GM12878 (cell line): ENCODE measurements around the gene VWA7. TPM values are rescaled to one million over a fixed set of nuclear protein-coding genes. Genes with fewer than 3 reads are reported as not detected.

Source experiments
- ATAC-seq: fragments of 200-7000 bp; cut with Tn5 transposase; 3 replicates; pipeline ENCODE4 v1.9.1; 2020; ENCODE audit warnings: mild to moderate bottlenecking, moderate library complexity
- BruUV-seq: library from RNA; stranded (reverse); fragments of 400-500 nt; replicated peaks from 2 replicates; lab custom pipeline; 2021; lab: Mats Ljungman, UMichigan
- CTCF ChIA-PET: fragments of 300-600 bp; sonication (Branson Sonifier 250); formaldehyde crosslinking; extraction: SDS; loops from one replicate; lab custom pipeline; 2021; ENCODE audit warnings: inconsistent platforms; lab: Yijun Ruan, JAX
- POLR2A ChIA-PET: fragments of 350-600 bp; formaldehyde crosslinking; extraction: SDS; loops from one replicate; lab custom pipeline; 2021; ENCODE audit warnings: inconsistent platforms; lab: Charles Lee
- RAD21 ChIA-PET: fragments of 300-600 bp; sonication (Branson Sonifier 250); formaldehyde crosslinking; loops from one replicate; lab custom pipeline; 2023; ENCODE audit warnings: antibody characterized with exemption; ENCODE audit not compliant: unreplicated experiment; lab: Charles Lee
- SMC1A ChIA-PET: fragments of 300-600 bp; sonication (Branson Sonifier 250); formaldehyde crosslinking; loops from one replicate; lab custom pipeline; 2023; ENCODE audit not compliant: unreplicated experiment, uncharacterized antibody; lab: Charles Lee
- DNase-seq: peaks from one replicate; pipeline ENCODE4 v3.0.0-alpha.2; 2011; ENCODE audit warnings: low read depth, low spot score
- FAIRE-seq: peaks from 3 replicates; lab custom pipeline; 2011; peaks lifted over from hg19 to GRCh38; lab: Jason Lieb, UNC
- H2AFZ ChIP-seq: 2 replicates; pipeline ENCODE4 v1.6.0; 2011; ENCODE audit warnings: low read depth, low read length, control low read depth; ENCODE audit not compliant: control insufficient read depth
- H3K27ac ChIP-seq: 2 replicates; pipeline ENCODE4 v1.5.1; 2011; ENCODE audit warnings: control low read depth; ENCODE audit not compliant: control insufficient read depth, insufficient read depth
- H3K27me3 ChIP-seq, 2 experiments: replicated peaks in 1 of 2; 2 replicates each; pipeline versions ENCODE4 v1.6.0 to v1.6.1; 2011; ENCODE audit warnings: low read length in 1 of 2; ENCODE audit not compliant: control insufficient read depth in 2 of 2, insufficient read depth in 2 of 2
- H3K36me3 ChIP-seq, 2 experiments: 2 replicates each; pipeline ENCODE4 v1.5.1; 2011; ENCODE audit warnings: low read length in 1 of 2; ENCODE audit not compliant: control insufficient read depth in 2 of 2, insufficient read depth in 2 of 2
- H3K4me1 ChIP-seq: 2 replicates; pipeline ENCODE4 v1.6.1; 2011; ENCODE audit warnings: mild to moderate bottlenecking, low read length, moderate library complexity, mixed read lengths; ENCODE audit not compliant: control insufficient read depth, insufficient read depth
- H3K4me2 ChIP-seq: 2 replicates; pipeline ENCODE4 v1.6.0; 2011; ENCODE audit warnings: control low read depth; ENCODE audit not compliant: control insufficient read depth, insufficient read depth
- H3K4me3 ChIP-seq: fragments of 200-600 bp; sonication (generic); 2 replicates; pipeline ENCODE4 v1.5.1; 2016
- H3K79me2 ChIP-seq: 2 replicates; pipeline ENCODE4 v1.6.0; 2011; ENCODE audit warnings: low read length; ENCODE audit not compliant: control insufficient read depth, insufficient read depth
- H3K9ac ChIP-seq: 2 replicates; pipeline ENCODE4 v1.8.0; 2011; ENCODE audit warnings: low read length, control low read depth, mixed read lengths; ENCODE audit not compliant: control insufficient read depth, insufficient read depth
- H3K9me3 ChIP-seq: replicated peaks from 3 replicates; pipeline ENCODE4 v1.5.1; 2011; ENCODE audit warnings: mild to moderate bottlenecking, low read length; ENCODE audit not compliant: control insufficient read depth, insufficient read depth
- H4K20me1 ChIP-seq: 2 replicates; pipeline ENCODE4 v1.6.0; 2011; ENCODE audit not compliant: control insufficient read depth, insufficient read depth
- CREM ChIP-seq: IDR thresholded peaks from 2 replicates; pipeline ENCODE4 v1.6.1; 2014; ENCODE audit warnings: antibody characterized with exemption, low read depth
- DPF2 ChIP-seq: fragments of 450-650 bp; IDR thresholded peaks from 2 replicates; pipeline ENCODE4 v1.6.1; 2017; ENCODE audit warnings: mild to moderate bottlenecking
- ETV6 ChIP-seq, 2 experiments: fragments of 450-650 bp in 1 of 2; IDR thresholded peaks in 1 of 2; conservative IDR thresholded peaks in 1 of 2; 2 replicates each; pipeline ENCODE4 v1.6.1; 2014; ENCODE audit warnings: antibody characterized with exemption in 1 of 2, borderline replicate concordance in 1 of 2, low read depth in 1 of 2, mild to moderate bottlenecking in 1 of 2, moderate library complexity in 1 of 2
- HDAC2 ChIP-seq: fragments of 200-600 bp; sonication (generic); IDR thresholded peaks from 2 replicates; pipeline ENCODE4 v1.6.1; 2017
- HDGF ChIP-seq: fragments of 450-650 bp; IDR thresholded peaks from 2 replicates; pipeline ENCODE4 v1.6.1; 2016; ENCODE audit warnings: antibody characterized with exemption
- MEF2B ChIP-seq: fragments of 450-650 bp; IDR thresholded peaks from 2 replicates; pipeline ENCODE4 v1.6.1; 2018; ENCODE audit warnings: mild to moderate bottlenecking, moderate library complexity; ENCODE audit not compliant: partially characterized antibody, poor library complexity, severe bottlenecking
- MXI1 ChIP-seq: fragments of 150-350 bp; IDR thresholded peaks from 2 replicates; pipeline ENCODE4 v1.6.1; 2011; ENCODE audit warnings: low read depth, mild to moderate bottlenecking, inconsistent platforms, low read length, improper control_type of control experiment
- NFXL1 ChIP-seq: fragments of 450-650 bp; IDR thresholded peaks from 2 replicates; pipeline ENCODE4 v1.6.1; 2017; ENCODE audit warnings: antibody characterized with exemption, mild to moderate bottlenecking, borderline replicate concordance
- PAX5 ChIP-seq: IDR thresholded peaks from 2 replicates; pipeline ENCODE4 v1.6.1; 2011; ENCODE audit warnings: low read depth, low read length, borderline replicate concordance
- SIN3A ChIP-seq: IDR thresholded peaks from 2 replicates; pipeline ENCODE4 v1.6.1; 2012; ENCODE audit warnings: low read depth, low read length, improper control_type of control experiment
- SMC3 ChIP-seq: IDR thresholded peaks from 2 replicates; pipeline ENCODE4 v1.6.1; 2011; ENCODE audit warnings: low read length, improper control_type of control experiment, borderline replicate concordance
- SREBF1 ChIP-seq: IDR thresholded peaks from 2 replicates; pipeline ENCODE4 v1.6.1; 2012; ENCODE audit warnings: mild to moderate bottlenecking, low read length
- SUPT20H ChIP-seq: IDR thresholded peaks from 2 replicates; pipeline ENCODE4 v1.6.1; 2011; ENCODE audit warnings: low read depth, mild to moderate bottlenecking, low read length, moderate library complexity, borderline replicate concordance; ENCODE audit not compliant: control insufficient read depth
- ZNF274 ChIP-seq: IDR thresholded peaks from one replicate; pipeline ENCODE4 v1.8.0; 2011; ENCODE audit not compliant: insufficient read length, insufficient read depth
- ZNF384 ChIP-seq: IDR thresholded peaks from 2 replicates; pipeline ENCODE4 v1.6.1; 2012; ENCODE audit warnings: low read depth, mild to moderate bottlenecking, low read length, improper control_type of control experiment, borderline replicate concordance
- WGBS: methylation state at CpG from one replicate; pipeline ENCODE4 v1.1.6; 2016; ENCODE audit warnings: low lambda C conversion rate; ENCODE audit not compliant: insufficient replicate concordance, insufficient coverage; ENCODE audit errors: missing lambda C conversion rate; 5-methylcytosine and 5-hydroxymethylcytosine counted together
- in situ Hi-C: fragments of 300-500 bp; cut with MboI; formaldehyde crosslinking; loops from 9 replicates; pipeline ENCODE4 v1.14.3; 2018; ENCODE audit warnings: mixed read lengths
- intact Hi-C: fragments of 100-400 bp; cut with micrococcal nuclease; formaldehyde crosslinking; loops from one replicate; pipeline ENCODE4 v1.14.2; 2022; ENCODE audit not compliant: unreplicated experiment
- polyA plus RNA-seq, 11 experiments: library from polyadenylated mRNA; depleted of rRNA in 4 of 11; unstranded in 6 of 11; stranded (reverse) in 5 of 11; fragments of >200 nt; fragmentation: Nextera tagmentation in 4 of 11; fragmentation: Illumina TruSeq in 1 of 11; extraction: Ambion mirVana in 4 of 11; extraction: Trizol in 1 of 11; gene quantifications; 1 replicate in 1 of 11; 2 replicates in 10 of 11; pipeline versions ENCODE4 v1.2.1 to v1.2.3, GENCODE V29; 2011 to 2016; ENCODE audit warnings: inconsistent platforms in 2 of 11, missing spikeins in 2 of 11, low read depth in 1 of 11
- total RNA-seq, 4 experiments: library from RNA; depleted of rRNA in 3 of 4; stranded (reverse); fragments of >200 nt in 3 of 4; fragmentation: Illumina TruSeq in 1 of 4; extraction: Trizol in 1 of 4; gene quantifications; 2 replicates each; pipeline versions ENCODE4 v1.2.1 to v1.2.3, GENCODE V29; 2013 to 2021
- TF ChIP-seq, protein P1 (sequence below): fragments of 450-650 bp; IDR thresholded peaks from 2 replicates; pipeline ENCODE4 v1.6.1; 2018; ENCODE audit warnings: mild to moderate bottlenecking, low read depth, moderate library complexity; ENCODE audit not compliant: partially characterized antibody
- TF ChIP-seq, protein P2 (sequence below): fragments of 450-650 bp; IDR thresholded peaks from 2 replicates; pipeline ENCODE4 v1.6.1; 2017; ENCODE audit warnings: antibody characterized with exemption, mild to moderate bottlenecking, moderate library complexity
- TF ChIP-seq, protein P3 (sequence below): IDR thresholded peaks from 2 replicates; pipeline ENCODE4 v1.6.1; 2011; ENCODE audit warnings: low read depth, low read length, improper control_type of control experiment, borderline replicate concordance

VWA7 gene
- total and polyA plus RNA-seq, 10 of the 15 experiments (the other 5 are each of a cell fraction or from before 2014, with no cell fraction given): 0.11 to 3.1 (median 1.2) TPM; not detected in 1

DNA sequence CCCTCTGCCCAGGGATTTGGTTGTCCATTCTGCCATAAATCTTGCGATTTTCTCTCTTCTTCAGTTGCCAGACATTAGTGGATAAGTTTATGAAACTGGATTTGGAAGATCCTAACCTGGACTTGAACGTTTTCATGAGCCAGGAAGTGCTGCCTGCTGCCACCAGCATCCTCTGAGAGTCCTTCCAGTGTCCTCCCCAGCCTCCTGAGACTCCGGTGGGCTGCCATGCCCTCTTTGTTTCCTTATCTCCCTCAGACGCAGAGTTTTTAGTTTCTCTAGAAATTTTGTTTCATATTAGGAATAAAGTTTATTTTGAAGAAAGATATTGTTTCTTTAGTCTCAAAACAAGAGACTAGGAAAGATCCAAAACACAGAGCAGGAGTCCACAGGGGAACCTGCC is 14.8 kb downstream of the VWA7 start, which contains the start of gene SAPCD1:
TSS of gene SAPCD1 (plus strand) at position 301 of the 400 bp plus-strand sequence. CDS start 399 bp downstream, outside the sequence.
- H3K4me2 ChIP-seq: no peak within 1 kb of the TSS
- TF ChIP-seq DPF2 (no peak), SMC3 (no peak), HDGF (no peak), ZNF384 (no peak), MXI1 (no peak), NFXL1 (no peak), CREM (no peak), SUPT20H (no peak), SREBF1 (no peak), HDAC2 (no peak), ETV6 (conservative IDR thresholded peaks at IDR 0.05 in 1 of 2, IDR thresholded peaks at IDR 0.05 in 1 of 2; ENCODE audit: borderline replicate concordance in 1 of 2, low read depth in 1 of 2) (no peak), ZNF274 (no peak), PAX5 (no peak), MEF2B (no peak), SIN3A (no peak)
- TF ChIP-seq, protein P1, sequence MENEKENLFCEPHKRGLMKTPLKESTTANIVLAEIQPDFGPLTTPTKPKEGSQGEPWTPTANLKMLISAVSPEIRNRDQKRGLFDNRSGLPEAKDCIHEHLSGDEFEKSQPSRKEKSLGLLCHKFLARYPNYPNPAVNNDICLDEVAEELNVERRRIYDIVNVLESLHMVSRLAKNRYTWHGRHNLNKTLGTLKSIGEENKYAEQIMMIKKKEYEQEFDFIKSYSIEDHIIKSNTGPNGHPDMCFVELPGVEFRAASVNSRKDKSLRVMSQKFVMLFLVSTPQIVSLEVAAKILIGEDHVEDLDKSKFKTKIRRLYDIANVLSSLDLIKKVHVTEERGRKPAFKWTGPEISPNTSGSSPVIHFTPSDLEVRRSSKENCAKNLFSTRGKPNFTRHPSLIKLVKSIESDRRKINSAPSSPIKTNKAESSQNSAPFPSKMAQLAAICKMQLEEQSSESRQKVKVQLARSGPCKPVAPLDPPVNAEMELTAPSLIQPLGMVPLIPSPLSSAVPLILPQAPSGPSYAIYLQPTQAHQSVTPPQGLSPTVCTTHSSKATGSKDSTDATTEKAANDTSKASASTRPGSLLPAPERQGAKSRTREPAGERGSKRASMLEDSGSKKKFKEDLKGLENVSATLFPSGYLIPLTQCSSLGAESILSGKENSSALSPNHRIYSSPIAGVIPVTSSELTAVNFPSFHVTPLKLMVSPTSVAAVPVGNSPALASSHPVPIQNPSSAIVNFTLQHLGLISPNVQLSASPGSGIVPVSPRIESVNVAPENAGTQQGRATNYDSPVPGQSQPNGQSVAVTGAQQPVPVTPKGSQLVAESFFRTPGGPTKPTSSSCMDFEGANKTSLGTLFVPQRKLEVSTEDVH: no peak
- TF ChIP-seq, protein P2, sequence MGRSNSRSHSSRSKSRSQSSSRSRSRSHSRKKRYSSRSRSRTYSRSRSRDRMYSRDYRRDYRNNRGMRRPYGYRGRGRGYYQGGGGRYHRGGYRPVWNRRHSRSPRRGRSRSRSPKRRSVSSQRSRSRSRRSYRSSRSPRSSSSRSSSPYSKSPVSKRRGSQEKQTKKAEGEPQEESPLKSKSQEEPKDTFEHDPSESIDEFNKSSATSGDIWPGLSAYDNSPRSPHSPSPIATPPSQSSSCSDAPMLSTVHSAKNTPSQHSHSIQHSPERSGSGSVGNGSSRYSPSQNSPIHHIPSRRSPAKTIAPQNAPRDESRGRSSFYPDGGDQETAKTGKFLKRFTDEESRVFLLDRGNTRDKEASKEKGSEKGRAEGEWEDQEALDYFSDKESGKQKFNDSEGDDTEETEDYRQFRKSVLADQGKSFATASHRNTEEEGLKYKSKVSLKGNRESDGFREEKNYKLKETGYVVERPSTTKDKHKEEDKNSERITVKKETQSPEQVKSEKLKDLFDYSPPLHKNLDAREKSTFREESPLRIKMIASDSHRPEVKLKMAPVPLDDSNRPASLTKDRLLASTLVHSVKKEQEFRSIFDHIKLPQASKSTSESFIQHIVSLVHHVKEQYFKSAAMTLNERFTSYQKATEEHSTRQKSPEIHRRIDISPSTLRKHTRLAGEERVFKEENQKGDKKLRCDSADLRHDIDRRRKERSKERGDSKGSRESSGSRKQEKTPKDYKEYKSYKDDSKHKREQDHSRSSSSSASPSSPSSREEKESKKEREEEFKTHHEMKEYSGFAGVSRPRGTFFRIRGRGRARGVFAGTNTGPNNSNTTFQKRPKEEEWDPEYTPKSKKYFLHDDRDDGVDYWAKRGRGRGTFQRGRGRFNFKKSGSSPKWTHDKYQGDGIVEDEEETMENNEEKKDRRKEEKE: no peak
- TF ChIP-seq, protein P3, sequence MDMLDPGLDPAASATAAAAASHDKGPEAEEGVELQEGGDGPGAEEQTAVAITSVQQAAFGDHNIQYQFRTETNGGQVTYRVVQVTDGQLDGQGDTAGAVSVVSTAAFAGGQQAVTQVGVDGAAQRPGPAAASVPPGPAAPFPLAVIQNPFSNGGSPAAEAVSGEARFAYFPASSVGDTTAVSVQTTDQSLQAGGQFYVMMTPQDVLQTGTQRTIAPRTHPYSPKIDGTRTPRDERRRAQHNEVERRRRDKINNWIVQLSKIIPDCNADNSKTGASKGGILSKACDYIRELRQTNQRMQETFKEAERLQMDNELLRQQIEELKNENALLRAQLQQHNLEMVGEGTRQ: no peak

More for the DNA sequence above, 14.8 kb downstream of the VWA7 start, which contains the start of gene SAPCD1:
- BruUV-seq: no TSS peak
- H3K27me3 ChIP-seq: no peaks in the 10 kb centered on the region
- H4K20me1 ChIP-seq: no peaks in the 10 kb centered on the region
- H3K79me2 ChIP-seq: no peaks in the 10 kb centered on the region
- in situ Hi-C loops (no loop called here), intact Hi-C loops (no loop called here)
- FAIRE-seq: no peak
- H3K9me3 ChIP-seq: no peaks in the 10 kb centered on the region
- DNase-seq: no peak
- H3K9ac ChIP-seq: no peak within 1 kb of the TSS
- CTCF ChIA-PET: no interaction called here
- RAD21 ChIA-PET: no interaction called here
- no peak within 1 kb of the TSS for H3K4me3 ChIP-seq
- SMC1A ChIA-PET: no interaction called here
- ATAC-seq: no peak
- 61% methylated on average over 4 of the region's 4 CpGs for WGBS
- no peaks in the 10 kb centered on the region for H3K4me1 ChIP-seq
- H2AFZ ChIP-seq: no peak within 1 kb of the TSS
- no peaks in the 10 kb centered on the region; a peak in 2 of 4 replicates for H3K36me3 ChIP-seq
- POLR2A ChIA-PET: no interaction called here
- no peak within 1 kb of the TSS for H3K27ac ChIP-seq
